HCT116 (cell line): Measurements from ENCODE around the gene CD7. TPM values are rescaled to one million over a fixed set of nuclear protein-coding genes. Genes with fewer than 3 reads are reported as not detected.

Experiments used
- ATAC-seq: fragments of 200-7000 bp; cut with Tn5 transposase; 2 replicates; pipeline ENCODE4 v1.9.1; 2020; ENCODE audit warnings: mild to moderate bottlenecking, moderate library complexity
- BruUV-seq: library from RNA; stranded (reverse); fragments of 400-500 nt; replicated peaks from 2 replicates; lab custom pipeline; 2021; lab: Mats Ljungman, UMichigan
- CTCF ChIA-PET: fragments of 300-600 bp; sonication (Branson Sonifier 250); formaldehyde crosslinking; loops from one replicate; lab custom pipeline; 2021; ENCODE audit warnings: antibody characterized with exemption; lab: Charles Lee
- POLR2A ChIA-PET: fragments of 300-600, 350-600 bp; sonication (Branson Sonifier 250); formaldehyde crosslinking; loops from one replicate; lab custom pipeline; 2021; ENCODE audit warnings: antibody characterized with exemption; lab: Charles Lee
- RAD21 ChIA-PET, 2 experiments: fragments of 300-600 bp; sonication (Branson Sonifier 250); formaldehyde crosslinking; loops; one replicate each; lab custom pipeline; 2023; ENCODE audit warnings: low total read pairs in 2 of 2; ENCODE audit not compliant: uncharacterized antibody in 2 of 2, unreplicated experiment in 2 of 2, low non-redundant PET in 1 of 2; lab: Charles Lee
- DNase-seq: peaks from one replicate; pipeline ENCODE4 v3.0.0-alpha.2; 2010; ENCODE audit warnings: low read depth, low spot score
- H2AFZ ChIP-seq: fragments of 200-600 bp; shearing (Covaris generic), sonication (generic); 2 replicates; pipeline ENCODE4 v1.6.1; 2017; ENCODE audit warnings: low read depth, mixed run types, mixed read lengths, antibody characterized with exemption, low read length; ENCODE audit not compliant: poor library complexity, severe bottlenecking
- H3K27ac ChIP-seq: 2 replicates; pipeline ENCODE4 v1.5.1; 2012; ENCODE audit warnings: low read depth, low read length
- H3K27me3 ChIP-seq: fragments of 200-600 bp; sonication (generic); 2 replicates; pipeline ENCODE4 v1.6.1; 2016; ENCODE audit warnings: mixed run types, low read length, mixed read lengths; ENCODE audit not compliant: insufficient read depth
- H3K36me3 ChIP-seq, 2 experiments: fragments of 200-500 bp in 1 of 2; fragments of 200-600 bp in 1 of 2; sonication (Bioruptor generic) in 1 of 2; sonication (generic) in 1 of 2; 2 replicates each; pipeline versions ENCODE4 v1.5.1 to v1.6.1; 2014 to 2016; ENCODE audit warnings: low read length in 2 of 2, inconsistent platforms in 1 of 2, mixed read lengths in 1 of 2, mixed run types in 1 of 2; ENCODE audit not compliant: insufficient read depth in 2 of 2, control insufficient read depth in 1 of 2
- H3K4me1 ChIP-seq, 2 experiments: fragments of 200-600 bp in 1 of 2; sonication (generic) in 1 of 2; 2 replicates each; pipeline versions ENCODE4 v1.5.1 to v1.6.1; 2012 to 2017; ENCODE audit warnings: low read length in 2 of 2, inconsistent platforms in 1 of 2, mild to moderate bottlenecking in 1 of 2, mixed read lengths in 1 of 2, mixed run types in 1 of 2, moderate library complexity in 1 of 2; ENCODE audit not compliant: insufficient read depth in 2 of 2, control insufficient read depth in 1 of 2
- H3K4me2 ChIP-seq: fragments of 200-600 bp; sonication (generic); 2 replicates; pipeline ENCODE4 v1.6.1; 2017; ENCODE audit warnings: mixed run types, low read length, mixed read lengths
- H3K4me3 ChIP-seq, 2 experiments: fragments of 200-600 bp in 1 of 2; sonication (generic) in 1 of 2; replicated peaks in 1 of 2; 2 replicates each; pipeline ENCODE4 v1.5.1; 2011 to 2016; ENCODE audit warnings: low read length in 2 of 2, control low read depth in 1 of 2, low read depth in 1 of 2, mild to moderate bottlenecking in 1 of 2, mixed read lengths in 1 of 2, mixed run types in 1 of 2
- H3K79me2 ChIP-seq: fragments of 200-600 bp; sonication (generic); 2 replicates; pipeline ENCODE4 v1.6.1; 2017; ENCODE audit warnings: mild to moderate bottlenecking, mixed run types, low read length, moderate library complexity, mixed read lengths; ENCODE audit not compliant: insufficient read depth
- H3K9ac ChIP-seq: fragments of 200-600 bp; sonication (generic); 2 replicates; pipeline ENCODE4 v1.6.1; 2016; ENCODE audit warnings: low read length, mixed read lengths
- H3K9me2 ChIP-seq: fragments of 200-600 bp; sonication (generic), shearing (Covaris generic); 2 replicates; pipeline ENCODE4 v1.6.1; 2017; ENCODE audit warnings: mixed run types, mild to moderate bottlenecking, moderate library complexity; ENCODE audit not compliant: insufficient read depth
- H3K9me3 ChIP-seq, 2 experiments: fragments of 200-500 bp in 1 of 2; fragments of 200-600 bp in 1 of 2; sonication (Bioruptor generic) in 1 of 2; sonication (generic) in 1 of 2; 2 replicates each; pipeline ENCODE4 v1.6.1; 2014 to 2017; ENCODE audit warnings: low read length in 2 of 2, mixed read lengths in 2 of 2, inconsistent platforms in 1 of 2, low read depth in 1 of 2, mild to moderate bottlenecking in 1 of 2, mixed run types in 1 of 2, moderate library complexity in 1 of 2; ENCODE audit not compliant: control insufficient read depth in 1 of 2, insufficient read depth in 1 of 2
- H4K20me1 ChIP-seq: fragments of 200-600 bp; sonication (generic), shearing (Covaris generic); 2 replicates; pipeline ENCODE4 v1.6.1; 2017; ENCODE audit warnings: mixed run types, mild to moderate bottlenecking, moderate library complexity; ENCODE audit not compliant: insufficient read depth
- ELF1 ChIP-seq: IDR thresholded peaks from 2 replicates; pipeline ENCODE4 v1.6.1; 2012; ENCODE audit warnings: low read depth, borderline replicate concordance
- JUND ChIP-seq: IDR thresholded peaks from 2 replicates; pipeline ENCODE4 v1.6.1; 2012
- POLR2AphosphoS5 ChIP-seq: IDR thresholded peaks from 2 replicates; pipeline ENCODE4 v1.6.1; 2011; ENCODE audit warnings: mild to moderate bottlenecking, low read depth, low read length, moderate library complexity
- REST ChIP-seq: IDR thresholded peaks from 2 replicates; pipeline ENCODE4 v1.6.1; 2012; ENCODE audit warnings: low read depth
- ZFX ChIP-seq: fragments of 450-650 bp; IDR thresholded peaks from 2 replicates; pipeline ENCODE4 v1.6.1; 2017
- intact Hi-C: fragments of 100-400 bp; cut with micrococcal nuclease; formaldehyde crosslinking; loops from 2 replicates; pipeline ENCODE4 v1.10.0; 2022
- total RNA-seq: library from RNA; stranded (reverse); gene quantifications from one replicate; pipeline ENCODE4 v1.2.1, GENCODE V29; 2021; ENCODE audit not compliant: unreplicated experiment
- TF ChIP-seq, protein P1 (sequence below): IDR thresholded peaks from 2 replicates; pipeline ENCODE4 v1.6.1; 2012
- TF ChIP-seq, protein P2 (sequence below): IDR thresholded peaks from 2 replicates; pipeline ENCODE4 v1.6.1; 2011; ENCODE audit warnings: mild to moderate bottlenecking, low read length, moderate library complexity; ENCODE audit not compliant: insufficient replicate concordance; ENCODE audit errors: extremely low read depth
- TF ChIP-seq, protein P3 (sequence below): IDR thresholded peaks from 2 replicates; pipeline ENCODE4 v1.6.1; 2012

The CD7 gene
- total RNA-seq, 1 experiment from 2014 or later: 0.61 TPM

GRCh38 chr17:82355770-82356427, 38.5 kb upstream of the CD7 start:
- Histone ChIP-seq H3K9ac (no peak overlapping the region), H3K79me2 (no peaks in the 10 kb centered on the region), H3K9me2 (no peaks in the 10 kb centered on the region), H2AFZ (no peak overlapping the region), H3K4me1 (peaks cover 13 to 34% of the 10 kb centered on the region in 2 experiments; a peak in 3 of 4 replicates), H3K4me3 (no peak overlapping the region), H3K9me3 (no peaks in the 10 kb centered on the region), H3K4me2 (no peak overlapping the region), H3K27me3 (no peaks in the 10 kb centered on the region), H3K36me3 (no peaks in the 10 kb centered on the region), H3K27ac (no peak overlapping the region), H4K20me1 (no peaks in the 10 kb centered on the region)
- BruUV-seq: no TSS peak
- no peak for ATAC-seq
- POLR2A ChIA-PET: no interaction called here
- intact Hi-C loops: no loop called here
- no peak for DNase-seq
- RAD21 ChIA-PET: no interaction called here
- CTCF ChIA-PET: interaction anchor here (1.9 kb wide), 1 partner anchor 198 kb away, joined by 5 read pairs; no protein-coding TSS in a partner anchor
- TF ChIP-seq, protein P1, sequence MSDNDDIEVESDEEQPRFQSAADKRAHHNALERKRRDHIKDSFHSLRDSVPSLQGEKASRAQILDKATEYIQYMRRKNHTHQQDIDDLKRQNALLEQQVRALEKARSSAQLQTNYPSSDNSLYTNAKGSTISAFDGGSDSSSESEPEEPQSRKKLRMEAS: no peak
- no peak for TF ChIP-seq ZFX
- TF ChIP-seq REST: no peak

GRCh38 chr17:82354804-82355308, 37.4 kb upstream of the CD7 start:
- CTCF ChIA-PET: no interaction called here
- Histone ChIP-seq H3K36me3 (no peaks in the 10 kb centered on the region), H3K4me1 (peaks cover 13 to 34% of the 10 kb centered on the region in 2 experiments; a peak in 3 of 4 replicates), H3K4me2 (no peak overlapping the region), H4K20me1 (no peaks in the 10 kb centered on the region), H3K9me3 (no peaks in the 10 kb centered on the region), H3K27ac (no peak overlapping the region), H2AFZ (no peak overlapping the region), H3K27me3 (no peaks in the 10 kb centered on the region), H3K4me3 (no peak overlapping the region), H3K9me2 (no peaks in the 10 kb centered on the region), H3K79me2 (no peaks in the 10 kb centered on the region), H3K9ac (no peak overlapping the region)
- no TSS peak for BruUV-seq
- DNase-seq: no peak
- ATAC-seq: no peak
- TF ChIP-seq, protein P2, sequence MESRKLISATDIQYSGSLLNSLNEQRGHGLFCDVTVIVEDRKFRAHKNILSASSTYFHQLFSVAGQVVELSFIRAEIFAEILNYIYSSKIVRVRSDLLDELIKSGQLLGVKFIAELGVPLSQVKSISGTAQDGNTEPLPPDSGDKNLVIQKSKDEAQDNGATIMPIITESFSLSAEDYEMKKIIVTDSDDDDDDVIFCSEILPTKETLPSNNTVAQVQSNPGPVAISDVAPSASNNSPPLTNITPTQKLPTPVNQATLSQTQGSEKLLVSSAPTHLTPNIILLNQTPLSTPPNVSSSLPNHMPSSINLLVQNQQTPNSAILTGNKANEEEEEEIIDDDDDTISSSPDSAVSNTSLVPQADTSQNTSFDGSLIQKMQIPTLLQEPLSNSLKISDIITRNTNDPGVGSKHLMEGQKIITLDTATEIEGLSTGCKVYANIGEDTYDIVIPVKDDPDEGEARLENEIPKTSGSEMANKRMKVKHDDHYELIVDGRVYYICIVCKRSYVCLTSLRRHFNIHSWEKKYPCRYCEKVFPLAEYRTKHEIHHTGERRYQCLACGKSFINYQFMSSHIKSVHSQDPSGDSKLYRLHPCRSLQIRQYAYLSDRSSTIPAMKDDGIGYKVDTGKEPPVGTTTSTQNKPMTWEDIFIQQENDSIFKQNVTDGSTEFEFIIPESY: no peak
- TF ChIP-seq, protein P3, sequence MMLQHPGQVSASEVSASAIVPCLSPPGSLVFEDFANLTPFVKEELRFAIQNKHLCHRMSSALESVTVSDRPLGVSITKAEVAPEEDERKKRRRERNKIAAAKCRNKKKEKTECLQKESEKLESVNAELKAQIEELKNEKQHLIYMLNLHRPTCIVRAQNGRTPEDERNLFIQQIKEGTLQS: no peak
- no peak for TF ChIP-seq JUND
- TF ChIP-seq ELF1: no peak
- no peak for TF ChIP-seq POLR2AphosphoS5
- RAD21 ChIA-PET: no interaction called here
- intact Hi-C loops: loop anchor here (5.0 kb wide), 3 partner anchors 197 to 412 kb away; partner anchors contain the start of gene RAC3
- POLR2A ChIA-PET: no interaction called here
